Vagina (tissue), 2 donors: ENCODE measurements around the gene CSTF1. TPM values are rescaled to one million over a fixed set of nuclear protein-coding genes. Genes with fewer than 3 reads are reported as not detected.

ENCODE experiments used
- DNase-seq, 2 donors: peaks; one replicate each; pipeline ENCODE4 v3.0.0-alpha.2; 2017; ENCODE audit errors: extremely low spot score in 2 of 2
- H3K27ac ChIP-seq: fragments of 200-600 bp; sonication (generic); one replicate; pipeline ENCODE4 v1.5.1; 2019
- H3K27me3 ChIP-seq: fragments of 200-600 bp; sonication (generic); one replicate; pipeline ENCODE4 v1.5.1; 2019
- H3K36me3 ChIP-seq, 2 donors: fragments of 200-600 bp; sonication (generic); one replicate each; pipeline ENCODE4 v1.5.1; 2017 to 2019
- H3K4me1 ChIP-seq: fragments of 200-600 bp; sonication (generic); one replicate; pipeline ENCODE4 v1.5.1; 2019
- H3K4me3 ChIP-seq, 2 donors: fragments of 200-600 bp; sonication (generic); 1 replicate in 1 of 2; 2 replicates in 1 of 2; pipeline ENCODE4 v1.5.1; 2016 to 2019
- H3K9me3 ChIP-seq: fragments of 200-600 bp; sonication (generic); one replicate; pipeline ENCODE4 v1.5.1; 2019
- CTCF ChIP-seq, 3 experiments: fragments of 450-650 bp in 2 of 3; fragments of 200-600 bp in 1 of 3; sonication (generic) in 1 of 3; IDR thresholded peaks; one replicate each; pipeline ENCODE4 v1.5.1; 2017 to 2019; ENCODE audit warnings: antibody characterized with exemption in 3 of 3, mild to moderate bottlenecking in 2 of 3, moderate library complexity in 2 of 3
- POLR2A ChIP-seq, 2 donors: fragments of 450-650 bp; IDR thresholded peaks; one replicate each; pipeline ENCODE4 v1.6.1; 2017; ENCODE audit warnings: antibody characterized with exemption in 2 of 2, mild to moderate bottlenecking in 2 of 2, moderate library complexity in 2 of 2
- POLR2AphosphoS5 ChIP-seq, 2 donors: sonication (generic); formaldehyde crosslinking; IDR thresholded peaks; one replicate each; pipeline ENCODE4 v1.9.0; 2017; ENCODE audit warnings: antibody characterized with exemption in 2 of 2, mild to moderate bottlenecking in 2 of 2, low read depth in 1 of 2; ENCODE audit not compliant: insufficient read depth in 1 of 2
- intact Hi-C: fragments of 100-400 bp; cut with DNase I; formaldehyde crosslinking; loops from one replicate; pipeline ENCODE4 v1.15.1; 2023
- total RNA-seq: library from RNA; depleted of rRNA; stranded (reverse); fragments of >200 nt; gene quantifications from one replicate; pipeline ENCODE4 v1.2.3, GENCODE V29; 2016

The CSTF1 gene
- total RNA-seq, 1 donor from 2014 or later: 27.0 TPM

GRCh38 chr20:56454754-56455153 lies 62.3 kb downstream of the CSTF1 start:
- H3K27me3 ChIP-seq: no peaks in the 10 kb centered on the region
- no peak overlapping the region for H3K27ac ChIP-seq
- TF ChIP-seq POLR2A (IDR thresholded peaks at IDR 0.05): no peak
- no peak for TF ChIP-seq CTCF (IDR thresholded peaks at IDR 0.05)
- no peak for TF ChIP-seq POLR2AphosphoS5 (IDR thresholded peaks at IDR 0.05; ENCODE audit: insufficient read depth in 1 of 2, low read depth in 1 of 2)
- no peaks in the 10 kb centered on the region for H3K36me3 ChIP-seq
- no peak for DNase-seq
- H3K4me3 ChIP-seq: no peak overlapping the region
- intact Hi-C loops: no loop called here
- no peaks in the 10 kb centered on the region for H3K4me1 ChIP-seq
- no peaks in the 10 kb centered on the region for H3K9me3 ChIP-seq

Other genes with a start within 250 kb of the CSTF1 start
- not detected for gene MC3R, start 143.9 kb upstream of the CSTF1 start, total RNA-seq
- gene FAM210B, start 33.7 kb upstream of the CSTF1 start, total RNA-seq: 46.4 TPM
- 2.2 TPM for gene AURKA, start 430 bp upstream of the CSTF1 start, total RNA-seq
- 0.74 TPM for gene CASS4, start 19.6 kb downstream of the CSTF1 start, total RNA-seq
- gene RTF2, start 76.0 kb downstream of the CSTF1 start, total RNA-seq: 47.1 TPM
- gene FAM209A, start 132.1 kb downstream of the CSTF1 start, total RNA-seq: not detected
- not detected for gene FAM209B, start 140.6 kb downstream of the CSTF1 start, total RNA-seq
- 20.6 TPM for gene TFAP2C, start 236.7 kb downstream of the CSTF1 start, total RNA-seq